ENCODE results near the gene SF3B1. TPM values are rescaled to one million over a fixed set of nuclear protein-coding genes. Genes with fewer than 3 reads are reported as not detected.

Gene SF3B1
- total RNA-seq, 1 donor from 2014 or later = 253 TPM

- Mint-ChIP-seq H3K27me3 (ENCODE audit: low read depth, unreplicated experiment) (no peaks in the 10 kb centered on the region), H3K4me1 (ENCODE audit: low read depth, unreplicated experiment) (peaks cover 2% of the 10 kb centered on the region), H3K27ac (ENCODE audit: unreplicated experiment) (no peak overlapping the region), H3K36me3 (ENCODE audit: low read depth, unreplicated experiment) (peaks cover 24% of the 10 kb centered on the region), H3K4me3 (ENCODE audit: unreplicated experiment) (no peak overlapping the region), H3K9me3 (ENCODE audit: unreplicated experiment) (peaks cover 14% of the 10 kb centered on the region)
- H3K27me3 ChIP-seq (ENCODE audit: insufficient read depth, low read length) = no peaks in the 10 kb centered on the region
- H2AFZ ChIP-seq (ENCODE audit: low read depth, low read length) = no peak overlapping the region
- no peak overlapping the region for H3K9ac ChIP-seq (ENCODE audit: low read length)
- no peak overlapping the region for H3K4me3 ChIP-seq (ENCODE audit: insufficient read depth, low read depth, low read length)
- H3K36me3 ChIP-seq (ENCODE audit: insufficient read depth, low read length) = peaks cover 7% of the 10 kb centered on the region
- no peak overlapping the region for H3K27ac ChIP-seq (ENCODE audit: low read depth, low read length)
- FAIRE-seq (no peak), DNase-seq (ENCODE audit: low read depth) (no peak)
- H3K9me3 ChIP-seq (ENCODE audit: insufficient read depth, low read depth, low read length) = no peaks in the 10 kb centered on the region
- H3K79me2 ChIP-seq (ENCODE audit: insufficient read depth, low read length) = no peaks in the 10 kb centered on the region
- no peaks in the 10 kb centered on the region for H3K4me1 ChIP-seq (ENCODE audit: insufficient read depth, low read length)
- no peak overlapping the region for H3K4me2 ChIP-seq (ENCODE audit: low read length)
- no peaks in the 10 kb centered on the region for H4K20me1 ChIP-seq (ENCODE audit: insufficient read depth, low read length)
- no peak for TF ChIP-seq EZH2 (IDR thresholded peaks at IDR 0.05; ENCODE audit: insufficient read depth, low read length)
- no peak for TF ChIP-seq CTCF (IDR thresholded peaks at IDR 0.05; ENCODE audit: insufficient read depth, low read depth, low read length)
These were observed 45.6 kb upstream of the SF3B1 start for GRCh38 chr2:197480165-197481036.

GRCh38 chr2:197477797-197478196 lies 43.0 kb upstream of the SF3B1 start:
- H3K36me3 Mint-ChIP-seq (ENCODE audit: low read depth, unreplicated experiment) = peaks cover 19% of the 10 kb centered on the region
- no peak for FAIRE-seq

More at GRCh38 chr2:197477797-197478196, 43.0 kb upstream of the SF3B1 start:
- no peaks in the 10 kb centered on the region for H4K20me1 ChIP-seq (ENCODE audit: insufficient read depth, low read length)
- H3K4me1 Mint-ChIP-seq (ENCODE audit: low read depth, unreplicated experiment) = no peaks in the 10 kb centered on the region
- no peaks in the 10 kb centered on the region for H3K9me3 ChIP-seq (ENCODE audit: insufficient read depth, low read depth, low read length)
- H3K36me3 ChIP-seq (ENCODE audit: insufficient read depth, low read length) = peaks cover 25% of the 10 kb centered on the region
- H3K4me3 Mint-ChIP-seq (ENCODE audit: unreplicated experiment) = no peak overlapping the region
- peaks cover 1% of the 10 kb centered on the region for H3K9me3 Mint-ChIP-seq (ENCODE audit: unreplicated experiment)
- no peak for TF ChIP-seq EZH2 (IDR thresholded peaks at IDR 0.05; ENCODE audit: insufficient read depth, low read length)
- TF ChIP-seq CTCF (IDR thresholded peaks at IDR 0.05; ENCODE audit: insufficient read depth, low read depth, low read length) = no peak
- no peak overlapping the region for H3K27ac ChIP-seq (ENCODE audit: low read depth, low read length)
- H3K4me1 ChIP-seq (ENCODE audit: insufficient read depth, low read length) = no peaks in the 10 kb centered on the region
- H2AFZ ChIP-seq (ENCODE audit: low read depth, low read length) = no peak overlapping the region
- no peak overlapping the region for H3K27ac Mint-ChIP-seq (ENCODE audit: unreplicated experiment)
- no peaks in the 10 kb centered on the region for H3K27me3 ChIP-seq (ENCODE audit: insufficient read depth, low read length)
- no peak overlapping the region for H3K4me3 ChIP-seq (ENCODE audit: insufficient read depth, low read depth, low read length)
- H3K27me3 Mint-ChIP-seq (ENCODE audit: low read depth, unreplicated experiment) = no peaks in the 10 kb centered on the region
- H3K9ac ChIP-seq (ENCODE audit: low read length) = no peak overlapping the region
- no peak overlapping the region for H3K4me2 ChIP-seq (ENCODE audit: low read length)
- DNase-seq (ENCODE audit: low read depth) = no peak
- no peaks in the 10 kb centered on the region for H3K79me2 ChIP-seq (ENCODE audit: insufficient read depth, low read length)

Data from astrocyte (in vitro differentiated cells and primary cell).